H1 (cell line): ENCODE data around the gene KCP. TPM values are rescaled to one million over a fixed set of nuclear protein-coding genes. Genes with fewer than 3 reads are reported as not detected.

Experiments
- CTCF ChIA-PET: fragments of 300-600 bp; sonication (Branson Sonifier 250); formaldehyde crosslinking; loops from one replicate; lab custom pipeline; 2021; ENCODE audit not compliant: partially characterized antibody; lab: Charles Lee
- POLR2A ChIA-PET: fragments of 300-600 bp; sonication (Branson Sonifier 250); formaldehyde crosslinking; loops from one replicate; lab custom pipeline; 2021; ENCODE audit warnings: inconsistent platforms; ENCODE audit not compliant: partially characterized antibody; lab: Charles Lee
- DNase-seq, 2 experiments: peaks; one replicate each; pipeline versions ENCODE4 v3.0.0 to v3.0.0-alpha.2; 2010 to 2022; ENCODE audit warnings: low spot score in 2 of 2, low read depth in 1 of 2, mixed read lengths in 1 of 2
- FAIRE-seq: peaks from 2 replicates; lab custom pipeline; 2011; peaks lifted over from hg19 to GRCh38; lab: Jason Lieb, UNC
- H2AFZ ChIP-seq: 2 replicates; pipeline ENCODE4 v1.8.1; 2012; ENCODE audit warnings: low read length, inconsistent platforms
- H2AK5ac ChIP-seq: 2 replicates; pipeline ENCODE4 v1.6.1; 2013; ENCODE audit warnings: low read depth, low read length
- H2BK120ac ChIP-seq: replicated peaks from 2 replicates; pipeline ENCODE3; 2013; ENCODE audit warnings: low read depth, low read length, inconsistent platforms
- H2BK12ac ChIP-seq: 2 replicates; pipeline ENCODE4 v1.6.1; 2013; ENCODE audit warnings: low read depth, low read length
- H2BK15ac ChIP-seq: 2 replicates; pipeline ENCODE4 v1.6.1; 2013; ENCODE audit warnings: low read length
- H2BK20ac ChIP-seq: 2 replicates; pipeline ENCODE4 v1.6.1; 2013; ENCODE audit warnings: low read length
- H2BK5ac ChIP-seq: 2 replicates; pipeline ENCODE4 v1.6.1; 2013; ENCODE audit warnings: low read depth, low read length
- H3K14ac ChIP-seq: 2 replicates; pipeline ENCODE4 v1.6.1; 2013; ENCODE audit warnings: inconsistent platforms; ENCODE audit not compliant: insufficient read length
- H3K18ac ChIP-seq: 2 replicates; pipeline ENCODE4 v1.6.1; 2013; ENCODE audit warnings: low read length; ENCODE audit errors: extremely low read depth
- H3K23ac ChIP-seq: 2 replicates; pipeline ENCODE4 v1.6.1; 2013; ENCODE audit warnings: inconsistent platforms; ENCODE audit not compliant: insufficient read length
- H3K23me2 ChIP-seq: 2 replicates; pipeline ENCODE4 v1.6.1; 2013; ENCODE audit warnings: low read depth, low read length
- H3K27ac ChIP-seq: 2 replicates; pipeline ENCODE4 v1.6.1; 2011; ENCODE audit warnings: low read depth, low read length, inconsistent platforms
- H3K27me3 ChIP-seq, 4 experiments: replicated peaks in 1 of 4; 1 replicate in 1 of 4; 2 replicates in 3 of 4; pipeline versions ENCODE4 v1.6.1 to v1.8.1; 2011 to 2013; ENCODE audit warnings: low read length in 3 of 4, mild to moderate bottlenecking in 3 of 4, inconsistent platforms in 2 of 4, mixed read lengths in 2 of 4, moderate library complexity in 1 of 4; ENCODE audit not compliant: control insufficient read depth in 3 of 4, insufficient read depth in 3 of 4; ENCODE audit errors: extremely low read depth in 1 of 4
- H3K36me3 ChIP-seq, 4 experiments: 2 replicates each; pipeline versions ENCODE4 v1.6.1 to v1.8.1; 2011 to 2013; ENCODE audit warnings: mild to moderate bottlenecking in 4 of 4, low read length in 3 of 4, moderate library complexity in 2 of 4, control low read depth in 1 of 4, inconsistent platforms in 1 of 4; ENCODE audit not compliant: insufficient read depth in 4 of 4, control insufficient read depth in 2 of 4
- H3K4ac ChIP-seq: replicated peaks from 2 replicates; pipeline ENCODE3; 2013; ENCODE audit warnings: low read length, low read depth, mixed read lengths, inconsistent platforms; ENCODE audit not compliant: insufficient read length
- H3K4me1 ChIP-seq, 4 experiments: replicated peaks in 1 of 4; 1 replicate in 1 of 4; 2 replicates in 3 of 4; pipeline versions ENCODE4 v1.6.1 to v1.8.1; 2011 to 2013; ENCODE audit warnings: low read length in 3 of 4, inconsistent platforms in 2 of 4, mixed read lengths in 1 of 4; ENCODE audit not compliant: insufficient read depth in 4 of 4, control insufficient read depth in 3 of 4
- H3K4me2 ChIP-seq, 2 experiments: 2 replicates each; pipeline versions ENCODE4 v1.6.1 to v1.8.1; 2011 to 2013; ENCODE audit warnings: low read depth in 2 of 2, low read length in 2 of 2, control low read depth in 1 of 2, inconsistent platforms in 1 of 2, mild to moderate bottlenecking in 1 of 2; ENCODE audit not compliant: insufficient read depth in 1 of 2
- H3K4me3 ChIP-seq, 4 experiments: fragments of 200-600, 300-600 bp in 1 of 4; sonication (generic), shearing (Covaris generic), sonication (Bioruptor Twin) in 1 of 4; 2 replicates each; pipeline versions ENCODE4 v1.5.1 to v1.8.1; 2011 to 2016; ENCODE audit warnings: low read length in 4 of 4, low read depth in 3 of 4, control low read depth in 2 of 4, inconsistent platforms in 2 of 4, mild to moderate bottlenecking in 2 of 4, mixed read lengths in 1 of 4, moderate library complexity in 1 of 4; ENCODE audit not compliant: insufficient read depth in 2 of 4; ENCODE audit errors: extremely low read depth in 1 of 4
- H3K56ac ChIP-seq: replicated peaks from 2 replicates; pipeline ENCODE3; 2013; ENCODE audit warnings: low read depth, mild to moderate bottlenecking, mixed read lengths, low read length, inconsistent platforms; ENCODE audit not compliant: insufficient read length
- H3K79me1 ChIP-seq: 2 replicates; pipeline ENCODE4 v1.6.1; 2013; ENCODE audit warnings: low read depth, low read length, control low read depth
- H3K79me2 ChIP-seq, 2 experiments: 2 replicates each; pipeline versions ENCODE4 v1.6.1 to v1.8.1; 2012 to 2013; ENCODE audit warnings: low read length in 2 of 2, mild to moderate bottlenecking in 2 of 2, inconsistent platforms in 1 of 2; ENCODE audit not compliant: insufficient read depth in 2 of 2, control insufficient read depth in 1 of 2
- H3K9ac ChIP-seq, 4 experiments: replicated peaks in 1 of 4; 1 replicate in 1 of 4; 2 replicates in 3 of 4; pipeline versions ENCODE4 v1.6.1 to v1.8.1; 2011 to 2013; ENCODE audit warnings: low read depth in 3 of 4, low read length in 3 of 4, control low read depth in 2 of 4, mild to moderate bottlenecking in 2 of 4, moderate library complexity in 2 of 4, inconsistent platforms in 1 of 4; ENCODE audit errors: extremely low read depth in 1 of 4
- H3K9me3 ChIP-seq, 2 experiments: 2 replicates each; pipeline versions ENCODE4 v1.6.1 to v1.8.1; 2012 to 2013; ENCODE audit warnings: mild to moderate bottlenecking in 2 of 2, moderate library complexity in 2 of 2, control low read depth in 1 of 2, inconsistent platforms in 1 of 2, low read depth in 1 of 2, low read length in 1 of 2, mixed read lengths in 1 of 2; ENCODE audit not compliant: insufficient read depth in 2 of 2
- H4K20me1 ChIP-seq, 2 experiments: replicated peaks in 1 of 2; 2 replicates each; pipeline versions ENCODE3 to v1.8.1; 2011 to 2013; ENCODE audit warnings: inconsistent platforms in 2 of 2, low read length in 2 of 2, mild to moderate bottlenecking in 1 of 2; ENCODE audit not compliant: insufficient read depth in 2 of 2, control insufficient read depth in 1 of 2
- H4K5ac ChIP-seq: 2 replicates; pipeline ENCODE4 v1.6.1; 2013; ENCODE audit warnings: low read length, low read depth, mixed read lengths, inconsistent platforms; ENCODE audit not compliant: insufficient read length
- H4K8ac ChIP-seq: 2 replicates; pipeline ENCODE4 v1.8.0; 2013; ENCODE audit warnings: mild to moderate bottlenecking, moderate library complexity, low read length, inconsistent platforms; ENCODE audit not compliant: insufficient read depth; ENCODE audit errors: extremely low read depth
- H4K91ac ChIP-seq: replicated peaks from 2 replicates; pipeline ENCODE3; 2013; ENCODE audit warnings: low read length, mixed read lengths, inconsistent platforms; ENCODE audit not compliant: insufficient read length
- BRCA1 ChIP-seq: IDR thresholded peaks from 2 replicates; pipeline ENCODE4 v1.6.1; 2012; ENCODE audit warnings: low read depth, low read length, improper control_type of control experiment
- EZH2 ChIP-seq: fragments of 200-600 bp; sonication (generic); IDR thresholded peaks from 2 replicates; pipeline ENCODE4 v1.7.1; 2012; ENCODE audit warnings: low read depth, mild to moderate bottlenecking, moderate library complexity, low read length, inconsistent platforms; ENCODE audit not compliant: severe bottlenecking
- GTF2F1 ChIP-seq: IDR thresholded peaks from 2 replicates; pipeline ENCODE4 v1.6.1; 2012; ENCODE audit warnings: low read depth, low read length, improper control_type of control experiment, borderline replicate concordance
- MAFK ChIP-seq: IDR thresholded peaks from 2 replicates; pipeline ENCODE4 v1.6.1; 2012; ENCODE audit warnings: low read depth, mild to moderate bottlenecking, improper control_type of control experiment, low read length
- POLR2A ChIP-seq, 2 experiments: IDR thresholded peaks; 1 replicate in 1 of 2; 2 replicates in 1 of 2; pipeline ENCODE4 v1.6.1; 2011; ENCODE audit warnings: low read depth in 2 of 2, low read length in 2 of 2, mild to moderate bottlenecking in 2 of 2; ENCODE audit errors: control extremely low read depth in 1 of 2
- POLR2AphosphoS5 ChIP-seq: IDR thresholded peaks from 2 replicates; pipeline ENCODE4 v1.6.1; 2011; ENCODE audit warnings: low read depth, low read length
- WGBS, 2 experiments: shearing (Covaris generic) in 1 of 2; methylation state at CpG; one replicate each; pipeline versions ENCODE4 v1.1.6 to v1.1.7; 2013 to 2015; ENCODE audit warnings: low lambda C conversion rate in 2 of 2, mixed read lengths in 2 of 2, inconsistent platforms in 1 of 2, low coverage in 1 of 2, missing lambda C conversion rate in 1 of 2; ENCODE audit not compliant: insufficient replicate concordance in 2 of 2, insufficient coverage in 1 of 2, insufficient read length in 1 of 2; ENCODE audit errors: extremely low coverage in 1 of 2, missing lambda C conversion rate in 1 of 2; 5-methylcytosine and 5-hydroxymethylcytosine counted together
- polyA plus RNA-seq, 7 experiments: library from polyadenylated mRNA; depleted of rRNA in 3 of 7; stranded (reverse) in 5 of 7; unstranded in 2 of 7; fragments of >200 nt in 5 of 7; fragments of 200-250 nt in 2 of 7; gene quantifications; 1 replicate in 5 of 7; 2 replicates in 1 of 7; 4 replicates in 1 of 7; pipeline versions ENCODE4 v1.2.1 to v1.2.3, GENCODE V29; 2011 to 2013; ENCODE audit warnings: missing spikeins in 2 of 7, mixed read lengths in 2 of 7
- total RNA-seq: library from RNA; stranded (reverse); fragmentation: NEBNext Ultra II Directional; extraction: Animal tissue kit (Norgen Biotek cat#: 25700); gene quantifications from 2 replicates; pipeline ENCODE4 v1.2.1, GENCODE V29; 2021

KCP gene
- total and polyA plus RNA-seq, 2 of the 8 experiments (the other 6 are each of a cell fraction or from before 2014, with no cell fraction given): 1.3 to 2.0 TPM

- Histone ChIP-seq H2AK5ac (no peak overlapping the region), H4K8ac (no peak overlapping the region), H3K79me2 (no peaks in the 10 kb centered on the region), H3K27me3 (peaks cover 24 to 46% (median 36%) of the 10 kb centered on the region in 4 experiments), H3K18ac (no peak overlapping the region), H2BK120ac (no peak overlapping the region), H2AFZ (no peak overlapping the region), H3K4me3 (no peak overlapping the region), H4K5ac (no peak overlapping the region), H3K23me2 (peaks cover 13% of the 10 kb centered on the region; the same call in 1 of the 2 replicates), H3K4me2 (no peak overlapping the region), H3K9ac (no peak overlapping the region), H2BK5ac (no peak overlapping the region), H4K91ac (no peak overlapping the region), H3K9me3 (no peaks in the 10 kb centered on the region), H3K23ac (no peak overlapping the region), H3K79me1 (no peaks in the 10 kb centered on the region), H2BK15ac (no peak overlapping the region), H2BK20ac (no peak overlapping the region), H3K56ac (no peak overlapping the region), H3K14ac (no peak overlapping the region), H3K4ac (no peak overlapping the region), H3K27ac (no peak overlapping the region), H2BK12ac (no peak overlapping the region), H4K20me1 (peaks cover 0 to 3% of the 10 kb centered on the region in 2 experiments), H3K4me1 (peaks cover 0 to 7% (median 3%) of the 10 kb centered on the region in 4 experiments; a peak in 2 of 7 replicates), H3K36me3 (no peaks in the 10 kb centered on the region)
- CTCF ChIA-PET: interaction anchor here (0.7 to 2.3 kb wide), 11 partner anchors 7 to 150 kb away, joined by 3 to 11 read pairs (median 4); partner anchors contain the start of gene KCP
- no peak for FAIRE-seq
- POLR2A ChIA-PET: no interaction called here
- peak in 1 of 2 experiments; percentile 42 for DNase-seq
- WGBS, 2 experiments: 88% methylated on average over 15 of the region's 15 CpGs; no CpG with 5 or more reads in 1 of the 2 experiments
- no peak for TF ChIP-seq POLR2AphosphoS5
- TF ChIP-seq POLR2A (IDR thresholded peaks at IDR 0.05; ENCODE audit: control extremely low read depth in 1 of 2, low read depth in 2 of 2, low read length in 2 of 2): no peak
- TF ChIP-seq EZH2: no peak
- no peak for TF ChIP-seq GTF2F1
- TF ChIP-seq BRCA1: no peak
- TF ChIP-seq MAFK: no peak
Observed at GRCh38 chr7:128941323-128941890, 30.9 kb upstream of the KCP start.
